Stimulated activated CD4-positive, alpha-beta T cell treated with anti-CD3 and anti-CD28 coated beads, Interleukin-4, amount 100 ng/mL, for 1 hour (primary cell): ENCODE results near the gene GRM1.

ENCODE experiments used
- DNase-seq: peaks from one replicate; pipeline ENCODE4 v3.0.0-alpha.2; 2020

GRM1 gene

GRCh38 chr6:146028851-146029572 lies at the start of gene GRM1:
Gene GRM1, plus strand, starts transcription at chr6:146029062. Its CDS starts 456 bp downstream, at chr6:146029518.
- DNase-seq: no peak

- no peak for DNase-seq
Observed at GRCh38 chr6:146009338-146009737, 19.5 kb upstream of the GRM1 start.

- DNase-seq: no peak
Observed at GRCh38 chr6:146014233-146014632, 14.6 kb upstream of the GRM1 start.

GRCh38 chr6:146017672-146018071 lies 11.2 kb upstream of the GRM1 start:
- DNase-seq: no peak

GRCh38 chr6:146026873-146027272 lies 2.0 kb upstream of the GRM1 start:
- DNase-seq: no peak

- DNase-seq: no peak
Observed at GRCh38 chr6:146027586-146028251, 1.1 kb upstream of the GRM1 start.

GRCh38 chr6:146028252-146028795 lies 538 bp upstream of the GRM1 start:
- peak; percentile 38 for DNase-seq

- no peak for DNase-seq
Observed at GRCh38 chr6:146029573-146030184, 817 bp downstream of the GRM1 start.

- DNase-seq: no peak
Observed at GRCh38 chr6:146032387-146032786, 3.5 kb downstream of the GRM1 start.

GRCh38 chr6:146040360-146040759 lies 11.5 kb downstream of the GRM1 start:
- DNase-seq: no peak

- DNase-seq: no peak
Observed at GRCh38 chr6:146041282-146041681, 12.4 kb downstream of the GRM1 start.

GRCh38 chr6:146047371-146047770 lies 18.5 kb downstream of the GRM1 start:
- DNase-seq: no peak

GRCh38 chr6:146050168-146050567 lies 21.3 kb downstream of the GRM1 start:
- DNase-seq: no peak

- DNase-seq: no peak
Observed at GRCh38 chr6:146056506-146056905, 27.6 kb downstream of the GRM1 start.

- DNase-seq: no peak
Observed at GRCh38 chr6:146065690-146066089, 36.8 kb downstream of the GRM1 start.

GRCh38 chr6:146066506-146066905 lies 37.6 kb downstream of the GRM1 start:
- DNase-seq: no peak

GRCh38 chr6:146071781-146072180 lies 42.9 kb downstream of the GRM1 start:
- DNase-seq: no peak

GRCh38 chr6:146077992-146078391 lies 49.1 kb downstream of the GRM1 start:
- no peak for DNase-seq

- no peak for DNase-seq
Observed at GRCh38 chr6:146087386-146087785, 58.5 kb downstream of the GRM1 start.

GRCh38 chr6:146090474-146090873 lies 61.6 kb downstream of the GRM1 start:
- no peak for DNase-seq

- no peak for DNase-seq
Observed at GRCh38 chr6:146092961-146093686, 64.3 kb downstream of the GRM1 start.

GRCh38 chr6:146095481-146095880 lies 66.6 kb downstream of the GRM1 start:
- no peak for DNase-seq

GRCh38 chr6:146097586-146097985 lies 68.7 kb downstream of the GRM1 start:
- no peak for DNase-seq
